ENCODE results near the gene ZNF660.
"Not testable (repeated sequence)": the region's sequence is repeated elsewhere in the genome, so short reads cannot be mapped to it uniquely, and the experiment has no call there.

DNA sequence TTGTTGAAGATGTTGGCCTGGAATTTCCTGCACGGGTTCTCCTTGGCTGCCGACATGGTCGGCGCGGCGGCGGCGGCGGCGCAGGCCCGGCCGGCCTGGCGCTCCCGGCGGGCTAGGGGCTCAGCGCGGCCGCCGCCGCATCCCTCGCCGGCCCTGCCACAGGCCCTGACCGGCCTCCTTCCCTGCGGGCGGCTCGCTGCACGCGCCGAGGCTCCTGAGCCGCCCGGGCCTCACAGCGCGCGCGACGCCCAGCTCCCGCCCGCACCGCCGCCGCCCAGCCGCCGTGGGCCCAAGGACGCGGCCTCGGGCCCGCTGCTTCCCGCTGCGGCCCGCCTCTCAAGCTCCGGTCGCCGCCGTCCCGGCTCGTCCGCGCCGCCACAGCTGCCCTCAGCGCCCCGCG, 3.8 kb upstream of the ZNF660 start:
- TF ChIP-seq, protein P1, sequence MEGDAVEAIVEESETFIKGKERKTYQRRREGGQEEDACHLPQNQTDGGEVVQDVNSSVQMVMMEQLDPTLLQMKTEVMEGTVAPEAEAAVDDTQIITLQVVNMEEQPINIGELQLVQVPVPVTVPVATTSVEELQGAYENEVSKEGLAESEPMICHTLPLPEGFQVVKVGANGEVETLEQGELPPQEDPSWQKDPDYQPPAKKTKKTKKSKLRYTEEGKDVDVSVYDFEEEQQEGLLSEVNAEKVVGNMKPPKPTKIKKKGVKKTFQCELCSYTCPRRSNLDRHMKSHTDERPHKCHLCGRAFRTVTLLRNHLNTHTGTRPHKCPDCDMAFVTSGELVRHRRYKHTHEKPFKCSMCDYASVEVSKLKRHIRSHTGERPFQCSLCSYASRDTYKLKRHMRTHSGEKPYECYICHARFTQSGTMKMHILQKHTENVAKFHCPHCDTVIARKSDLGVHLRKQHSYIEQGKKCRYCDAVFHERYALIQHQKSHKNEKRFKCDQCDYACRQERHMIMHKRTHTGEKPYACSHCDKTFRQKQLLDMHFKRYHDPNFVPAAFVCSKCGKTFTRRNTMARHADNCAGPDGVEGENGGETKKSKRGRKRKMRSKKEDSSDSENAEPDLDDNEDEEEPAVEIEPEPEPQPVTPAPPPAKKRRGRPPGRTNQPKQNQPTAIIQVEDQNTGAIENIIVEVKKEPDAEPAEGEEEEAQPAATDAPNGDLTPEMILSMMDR (optimal IDR thresholded peaks at IDR 0.05 in 1 of 3, IDR thresholded peaks at IDR 0.05 in 1 of 3, conservative IDR thresholded peaks at IDR 0.05 in 1 of 3; ENCODE audit: extremely low read depth in 1 of 3, insufficient read depth in 2 of 3, low read length in 3 of 3) = not testable (repeated sequence)
- TF ChIP-seq EZH2 (IDR thresholded peaks at IDR 0.05; ENCODE audit: low read length) = not testable (repeated sequence)
